Suprapubic skin (tissue), 4 donors: ENCODE data around the gene CCDC8.

ENCODE experiments used
- CTCF ChIP-seq, 2 donors: fragments of 200-600 bp in 1 of 2; fragments of 450-650 bp in 1 of 2; sonication (generic) in 1 of 2; IDR thresholded peaks; one replicate each; pipeline ENCODE4 v1.5.1; 2016 to 2019; ENCODE audit warnings: antibody characterized with exemption in 2 of 2, mild to moderate bottlenecking in 1 of 2, moderate library complexity in 1 of 2
- POLR2A ChIP-seq, 2 donors: fragments of 450-650 bp; IDR thresholded peaks; one replicate each; pipeline ENCODE4 v1.6.1; 2017; ENCODE audit warnings: antibody characterized with exemption in 2 of 2, mild to moderate bottlenecking in 2 of 2, moderate library complexity in 2 of 2
- POLR2AphosphoS5 ChIP-seq, 3 donors: sonication (generic); formaldehyde crosslinking; IDR thresholded peaks; one replicate each; pipeline ENCODE4 v1.6.1; 2017; ENCODE audit warnings: antibody characterized with exemption in 3 of 3

- TF ChIP-seq CTCF (IDR thresholded peaks at IDR 0.05) (no peak), POLR2A (IDR thresholded peaks at IDR 0.05) (no peak), POLR2AphosphoS5 (IDR thresholded peaks at IDR 0.05) (no peak)
These were observed 27.7 kb downstream of the CCDC8 start for GRCh38 chr19:46385636-46386035.
